Right renal cortex interstitium (tissue), 3 donors: ENCODE results near the gene MRPL11. TPM values are rescaled to one million over a fixed set of nuclear protein-coding genes. Genes with fewer than 3 reads are reported as not detected.
"Not testable (repeated sequence)": the region's sequence is repeated elsewhere in the genome, so short reads cannot be mapped to it uniquely, and the experiment has no call there.

Experiments used
- DNase-seq, 3 donors: peaks; one replicate each; pipeline ENCODE4 v3.0.0-alpha.2; 2013; ENCODE audit warnings: low read depth in 3 of 3, low spot score in 2 of 3
- polyA plus RNA-seq, 3 donors: library from polyadenylated mRNA; unstranded; fragments of 120-200 nt; gene quantifications; one replicate each; pipeline ENCODE4 v1.2.1, GENCODE V29; 2013; ENCODE audit not compliant: insufficient read length in 3 of 3

The MRPL11 gene
- polyA plus RNA-seq, 3 donors, result 69.6 to 74.7 (median 72.5) TPM

DNA sequence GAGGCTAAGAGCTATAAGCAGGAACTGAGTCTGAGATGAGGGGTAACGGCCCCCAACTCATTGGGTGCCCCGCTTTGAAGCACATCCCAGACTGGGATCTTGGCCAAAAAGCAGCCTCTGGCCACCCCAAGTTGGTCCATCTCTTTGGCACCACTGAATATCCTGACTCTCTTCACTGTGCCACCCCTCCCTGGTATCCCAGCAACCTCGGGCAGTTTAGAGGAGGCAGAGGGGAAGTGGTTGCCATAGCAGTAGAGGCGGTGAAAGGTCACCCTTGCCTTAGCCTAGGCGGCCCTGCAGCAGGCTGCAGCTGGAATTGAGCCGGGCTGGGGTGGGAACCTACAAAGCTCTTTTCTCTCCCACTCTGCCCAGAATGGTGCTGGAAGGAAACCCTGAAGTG, 29.1 kb upstream of the MRPL11 start:
- DNase-seq, result no peak

DNA sequence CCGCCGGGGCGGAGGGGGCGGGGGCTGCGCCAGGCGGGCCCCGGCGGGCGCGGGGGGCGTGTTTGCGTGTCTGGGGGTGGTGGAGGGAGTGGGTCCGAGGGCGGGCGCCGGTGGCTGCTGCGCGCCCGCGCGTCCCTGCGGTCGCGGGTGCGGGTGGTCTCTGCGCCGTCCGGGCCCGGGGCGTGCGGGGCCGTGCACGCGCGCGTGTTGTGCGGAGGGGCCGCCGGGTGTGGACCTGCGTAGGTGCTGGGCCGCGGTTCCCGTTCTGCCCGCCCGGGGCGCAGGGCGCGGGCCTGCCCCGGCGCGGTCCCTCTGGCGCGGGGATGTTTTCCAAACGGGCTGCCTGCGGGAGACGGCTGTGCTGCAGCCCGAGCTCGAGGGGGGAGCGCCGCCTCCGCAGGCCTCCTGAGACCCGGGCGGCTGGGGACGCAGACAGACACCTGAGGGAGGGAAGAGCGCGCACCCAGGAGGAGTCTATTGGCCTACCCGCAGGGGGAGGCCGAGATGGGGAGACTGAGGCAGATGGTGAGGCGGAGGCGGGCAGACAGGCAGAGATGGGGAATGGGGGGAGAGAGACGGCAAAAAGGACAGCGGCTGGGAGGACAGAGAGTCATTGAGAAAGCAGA, 28.5 kb upstream of the MRPL11 start:
- no peak for DNase-seq

DNA sequence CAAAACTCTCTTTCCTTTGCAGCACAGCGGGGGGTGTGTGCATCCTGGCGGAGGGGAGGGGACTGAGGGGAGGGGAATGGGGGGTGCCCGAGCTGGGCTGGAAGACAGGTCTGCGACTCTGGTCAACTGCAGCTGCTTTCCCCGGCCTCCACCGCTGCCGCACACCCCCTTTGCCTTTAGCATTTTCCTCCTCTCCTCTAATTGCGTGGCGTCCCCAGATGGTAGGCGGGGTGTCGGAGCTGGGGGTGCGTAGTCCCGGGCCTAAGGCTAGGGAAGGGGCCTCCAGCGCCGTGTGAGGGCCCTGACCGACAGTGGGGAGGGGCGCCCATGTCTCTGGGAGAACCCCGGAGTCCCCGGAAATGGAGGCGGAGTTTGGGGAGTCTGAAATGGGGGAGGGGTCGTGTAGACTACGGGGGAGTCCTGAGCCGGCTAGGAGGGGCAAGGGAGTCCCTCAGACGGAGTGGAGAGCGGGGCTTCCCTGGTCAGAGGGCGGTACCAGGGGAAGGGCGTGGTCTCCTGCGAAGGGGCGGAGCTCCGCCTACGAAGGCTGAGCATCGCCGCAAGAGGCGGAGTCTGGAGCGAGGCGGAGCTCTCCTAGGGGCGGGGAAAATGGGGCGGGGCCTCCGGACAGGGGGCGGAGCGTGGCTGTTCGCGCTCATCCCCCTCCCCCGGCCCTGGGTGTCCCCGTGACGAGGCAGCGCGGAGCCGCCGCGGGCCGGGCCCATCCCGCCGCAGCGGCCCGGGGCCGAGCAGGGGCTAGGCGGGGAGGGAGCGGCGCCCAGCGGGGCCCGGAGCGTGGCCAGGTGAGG, 27.8 kb upstream of the MRPL11 start, which contains the start of gene PELI3:
PELI3 (plus strand) TSS at position 681 of the 809 bp plus-strand sequence. CDS start 1,224 bp downstream, outside the sequence.
- peak; percentile 83 to 89 (median 84) for DNase-seq

DNA sequence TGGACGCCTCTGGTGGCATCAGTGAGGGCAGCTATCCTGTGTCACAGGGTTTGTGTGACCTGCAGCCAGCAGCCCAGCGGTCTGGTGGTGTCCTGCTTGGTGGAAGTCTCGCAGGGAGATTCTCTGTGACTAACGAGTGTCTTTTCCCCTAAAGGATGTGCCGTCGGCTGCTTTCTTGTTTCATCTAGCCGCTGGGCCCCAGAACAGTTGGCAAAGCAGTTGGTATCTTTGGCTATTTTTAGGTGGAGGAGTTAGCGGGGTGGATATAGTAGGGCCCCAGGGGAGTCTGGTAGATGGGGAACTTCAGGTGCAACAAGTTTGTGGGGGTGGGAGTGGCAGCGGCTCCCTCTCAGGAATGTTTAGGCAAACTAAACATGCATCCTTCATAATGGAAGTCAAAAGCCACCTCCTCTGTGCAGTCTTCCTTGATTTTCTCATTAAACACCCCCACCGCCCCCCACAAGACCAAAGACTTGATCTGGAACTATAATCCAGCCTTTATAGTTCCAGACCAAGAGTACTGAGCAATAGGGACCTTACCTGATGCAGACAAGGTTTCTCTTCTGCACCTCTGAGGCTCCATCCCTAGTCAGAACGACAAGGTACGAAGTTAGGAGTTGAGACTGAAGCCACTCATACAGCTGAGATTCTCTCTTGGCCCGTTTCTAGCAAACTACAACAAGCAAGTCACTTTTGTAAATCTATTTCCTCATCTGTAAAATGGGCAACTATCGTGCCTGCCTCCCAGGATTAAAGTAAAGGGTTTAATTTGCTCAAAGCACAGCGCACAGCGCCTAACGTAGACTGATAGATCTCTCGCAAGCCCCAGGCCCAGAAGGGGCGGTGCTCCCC, 27.0 kb upstream of the MRPL11 start:
- DNase-seq, result no peak

DNA sequence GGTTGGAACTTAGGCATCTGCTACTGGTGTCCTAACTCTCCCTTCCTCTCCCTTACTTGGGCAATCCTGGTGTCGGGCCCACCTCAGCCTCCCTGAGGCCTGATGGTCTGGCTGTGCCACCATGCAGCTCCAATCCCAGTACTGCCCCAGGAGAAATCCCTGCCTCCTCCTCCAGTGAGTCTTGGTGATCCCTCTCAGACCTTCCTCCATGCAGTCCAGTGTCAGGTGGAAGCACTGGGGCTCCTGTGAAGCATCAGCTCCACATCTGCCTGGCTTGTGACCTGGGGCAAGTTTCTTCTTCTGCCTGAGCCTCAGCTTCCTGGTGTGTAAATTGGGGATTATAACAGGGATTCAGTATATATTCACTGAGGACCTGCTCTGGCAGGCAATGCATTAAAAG, 26.3 kb upstream of the MRPL11 start:
- DNase-seq, result no peak

DNA sequence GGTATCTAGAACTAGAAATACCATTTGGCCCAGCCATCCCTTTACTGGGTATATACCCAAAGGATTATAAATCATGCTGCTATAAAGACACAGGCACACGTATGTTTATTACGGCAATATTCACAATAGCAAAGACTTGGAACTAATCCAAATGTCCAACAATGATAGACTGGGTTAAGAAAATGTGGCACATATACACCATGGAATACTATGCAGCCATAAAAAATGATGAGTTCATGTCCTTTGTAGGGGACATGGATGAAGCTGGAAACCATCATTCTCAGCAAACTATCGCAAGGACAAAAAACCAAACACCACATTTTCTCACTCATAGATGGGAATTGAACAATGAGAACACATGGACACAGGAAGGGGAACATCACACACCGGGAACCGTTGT, 25.5 kb upstream of the MRPL11 start:
- not testable (repeated sequence) for DNase-seq

DNA sequence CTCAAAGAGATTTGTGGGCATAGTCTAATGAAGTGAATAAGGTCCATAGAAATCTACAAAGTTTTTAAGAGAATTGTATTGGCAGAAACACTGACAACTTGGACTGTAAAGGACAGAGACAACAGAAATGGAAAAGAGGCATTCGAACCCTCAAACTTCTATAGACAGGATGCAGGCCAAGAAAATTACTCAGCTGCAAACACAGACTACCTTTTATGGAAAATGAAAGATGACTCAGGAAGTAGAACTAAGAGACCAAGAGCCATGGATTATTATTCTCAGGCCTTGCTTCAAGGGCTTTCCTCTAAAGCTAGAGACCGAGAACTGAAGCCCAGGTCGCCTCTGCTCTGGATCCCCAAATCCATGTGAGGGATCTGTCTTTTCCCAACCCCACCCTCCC, 24.3 kb upstream of the MRPL11 start:
- DNase-seq, result no peak

DNA sequence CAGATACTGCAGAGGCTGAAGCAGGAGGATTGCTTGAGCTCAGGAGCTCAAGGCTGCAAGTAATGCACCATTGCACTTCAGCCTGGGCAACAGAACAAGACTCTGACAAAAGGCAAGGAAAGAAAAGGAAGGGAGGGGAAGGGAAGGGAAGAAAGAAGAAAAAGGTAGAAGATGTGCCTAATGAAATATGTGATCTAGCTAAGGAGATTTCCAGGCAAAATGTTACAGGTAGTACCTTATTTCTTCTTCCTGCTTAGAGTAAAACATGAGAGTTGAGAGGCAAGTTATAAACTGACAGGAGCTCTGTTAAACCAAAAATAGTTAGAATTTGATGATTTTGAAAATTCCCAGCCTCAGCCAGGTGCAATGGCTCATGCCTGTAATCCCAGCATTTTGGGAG, 23.4 kb upstream of the MRPL11 start:
- no peak for DNase-seq

DNA sequence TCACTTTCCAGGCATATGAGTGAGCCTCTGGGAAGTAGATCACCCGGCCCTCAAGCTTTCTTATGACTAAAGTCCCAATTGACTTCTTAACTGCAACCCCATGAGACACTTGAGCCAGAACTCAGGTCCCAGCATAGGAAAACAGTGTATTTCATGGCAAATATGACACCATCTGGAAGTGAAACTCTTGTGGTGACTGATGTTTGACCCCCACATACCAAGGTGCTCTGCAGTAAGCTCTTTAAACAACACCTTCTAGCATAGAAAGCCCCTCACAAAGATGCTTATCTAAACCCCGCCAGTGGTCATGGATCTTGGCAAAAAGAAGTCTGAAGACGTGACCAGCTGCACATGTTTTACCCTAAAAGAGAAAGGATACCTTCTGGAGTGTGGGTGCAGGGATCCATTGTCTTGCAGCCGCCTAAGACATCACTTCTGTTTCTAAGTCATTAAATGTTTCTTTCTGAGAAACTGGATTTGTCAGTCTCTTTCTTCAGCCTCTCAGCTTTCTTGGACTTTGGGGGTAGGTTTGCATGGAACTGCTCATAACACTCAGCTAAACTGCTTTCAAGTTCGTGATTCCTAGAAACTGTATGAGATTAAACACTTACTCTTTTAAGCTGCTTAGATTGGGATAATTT, 20.6 kb upstream of the MRPL11 start:
- DNase-seq, result no peak

DNA sequence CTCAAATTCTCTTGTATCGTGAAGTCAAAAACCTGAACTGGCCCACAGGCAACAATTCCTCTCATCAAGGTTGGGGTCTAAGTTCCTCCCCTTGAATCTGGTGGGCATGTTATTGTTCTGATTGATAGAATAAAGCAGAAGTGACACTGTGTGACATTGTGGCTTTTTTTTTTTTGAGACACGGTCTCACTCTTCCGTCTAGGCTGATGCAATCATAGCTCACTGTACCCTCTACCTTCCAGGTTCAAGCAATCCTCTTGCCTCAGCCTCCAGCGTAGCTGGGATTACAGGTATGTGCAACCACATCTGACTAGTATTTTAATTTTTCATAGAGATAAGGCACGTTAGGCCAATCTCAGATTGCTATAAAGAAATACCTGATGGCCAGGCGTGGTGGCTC, 19.2 kb upstream of the MRPL11 start:
- no peak for DNase-seq

DNA sequence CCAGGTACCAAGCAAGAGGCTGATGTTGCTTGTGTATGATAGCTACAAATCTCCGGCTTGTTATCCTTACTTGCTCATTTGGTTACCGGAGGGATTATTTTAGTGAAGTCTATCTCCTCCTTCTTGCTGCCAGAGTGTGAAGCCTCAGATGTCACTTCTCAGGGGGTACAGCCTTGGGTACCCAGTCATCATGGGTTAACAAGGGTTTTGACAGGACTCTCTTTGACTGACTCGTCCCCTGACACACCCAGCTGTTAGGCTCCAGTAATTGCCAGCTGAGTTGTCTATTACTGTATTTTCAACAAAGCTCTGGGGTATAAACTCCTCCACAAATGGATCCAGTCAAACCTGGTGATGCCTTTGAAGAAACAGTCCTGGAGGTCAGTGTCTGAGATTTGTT, 16.2 kb upstream of the MRPL11 start:
- DNase-seq, result no peak

DNA sequence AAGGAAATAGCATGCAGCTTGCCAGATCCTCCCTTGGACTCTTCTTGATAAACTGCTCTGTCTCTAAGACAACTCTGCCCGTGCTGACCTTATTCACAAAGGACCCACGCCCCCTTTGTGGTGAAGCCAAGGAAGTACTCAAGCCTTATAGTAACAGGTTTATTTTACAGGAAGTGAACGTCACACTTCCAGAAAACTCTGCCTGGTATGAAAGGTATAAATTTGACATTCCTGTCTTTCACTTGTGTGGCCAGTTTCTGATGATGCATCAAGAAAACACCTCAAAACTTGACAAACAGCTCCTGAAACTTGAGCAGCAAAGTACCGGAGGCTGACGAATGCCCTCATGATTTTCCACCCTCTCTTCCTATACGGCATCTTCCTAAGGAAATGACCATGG, 15.6 kb upstream of the MRPL11 start:
- DNase-seq, result no peak

DNA sequence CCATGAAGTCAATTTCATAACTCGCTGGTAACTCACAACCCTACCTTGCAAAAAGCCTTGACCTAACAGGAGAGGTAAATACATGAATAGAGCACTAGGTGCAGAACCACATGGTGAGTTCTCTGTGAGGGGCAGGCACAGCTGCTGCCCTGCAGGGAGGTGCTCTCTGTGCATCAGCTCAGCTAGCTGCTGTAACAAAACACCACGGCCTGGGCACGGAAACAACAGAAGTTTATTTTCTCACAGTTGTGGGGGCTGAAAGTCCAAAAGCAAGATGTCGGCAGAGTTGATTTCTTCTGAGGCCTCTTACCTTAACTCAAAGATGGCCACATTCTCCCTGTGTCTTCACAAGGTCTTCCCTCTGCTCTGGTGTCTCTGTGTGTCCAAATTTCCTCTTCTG, 13.0 kb upstream of the MRPL11 start:
- no peak for DNase-seq

DNA sequence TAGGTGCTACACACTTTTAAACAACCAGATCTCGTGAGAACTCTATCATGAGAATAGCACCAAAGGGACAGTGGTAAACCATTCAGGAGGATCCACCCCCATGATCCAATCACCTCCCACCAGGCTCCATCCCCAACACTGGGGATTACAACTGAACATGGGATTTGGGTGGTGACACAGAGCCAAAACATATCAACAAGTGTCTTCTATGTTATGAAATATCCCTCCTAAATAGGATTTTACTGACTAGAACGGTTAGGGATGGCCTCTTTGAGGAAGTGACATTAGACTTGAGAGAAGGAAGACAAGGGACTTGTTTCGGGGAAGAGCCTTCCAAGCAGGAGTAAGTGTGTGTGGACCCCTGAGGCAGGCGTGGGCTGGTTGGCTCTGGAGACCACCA, 11.9 kb upstream of the MRPL11 start:
- no peak for DNase-seq

DNA sequence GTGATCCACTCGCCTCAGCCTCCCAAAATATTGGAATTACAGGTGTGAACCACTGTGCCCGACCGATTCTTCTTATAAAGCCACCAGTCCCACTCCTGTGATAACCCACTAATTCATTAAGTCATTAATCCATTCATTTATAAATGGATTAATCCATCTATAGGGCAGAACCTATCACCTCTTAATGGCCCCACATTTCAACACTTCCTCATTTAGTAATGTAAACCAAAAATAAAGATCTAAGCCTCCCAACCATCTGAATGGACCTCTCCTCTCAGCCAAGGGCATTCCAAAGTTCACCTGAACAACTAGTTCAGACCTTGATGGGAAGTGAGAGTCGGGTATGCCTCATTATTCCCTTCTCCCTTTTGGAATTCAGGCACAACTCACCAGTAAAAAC, 9.9 kb upstream of the MRPL11 start:
- no peak for DNase-seq

DNA sequence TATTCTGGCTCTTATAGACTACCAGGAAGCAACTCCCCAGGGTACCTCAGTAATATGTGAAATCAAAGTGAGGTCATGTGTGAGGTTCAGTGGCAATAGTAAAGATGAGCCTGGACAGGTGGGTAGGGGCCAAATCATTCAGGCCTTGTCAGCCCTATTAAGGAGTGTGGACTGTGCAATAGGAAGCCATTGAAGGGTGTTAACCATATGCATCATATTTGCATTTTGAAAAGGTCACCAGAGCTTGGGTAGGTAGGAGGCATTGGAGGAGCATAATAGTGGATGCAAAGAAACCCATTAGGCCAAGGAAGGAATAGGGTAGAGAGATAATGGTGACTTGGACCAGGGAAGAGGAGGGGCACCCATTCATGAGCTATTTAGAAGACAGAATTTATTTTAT, 8.4 kb upstream of the MRPL11 start:
- DNase-seq, result no peak

DNA sequence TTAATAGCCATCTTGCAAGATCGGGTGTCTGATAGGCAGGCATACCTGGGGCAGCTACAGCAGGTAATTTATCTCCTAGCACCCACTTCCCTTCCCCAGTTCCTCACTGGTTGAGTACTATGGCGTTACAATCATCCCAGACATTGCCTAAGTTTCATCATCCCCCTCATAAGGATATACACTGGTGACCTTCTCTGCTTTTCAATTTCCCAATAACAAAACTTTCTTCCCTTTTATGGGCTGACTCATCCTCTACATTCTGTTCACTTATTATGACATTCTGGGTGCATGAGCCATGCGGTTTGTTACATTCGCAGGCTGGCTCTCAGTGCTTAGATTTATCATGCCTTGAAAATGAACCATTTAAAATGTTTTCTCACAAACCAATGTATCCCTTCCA, 5.0 kb upstream of the MRPL11 start:
- DNase-seq, result no peak

DNA sequence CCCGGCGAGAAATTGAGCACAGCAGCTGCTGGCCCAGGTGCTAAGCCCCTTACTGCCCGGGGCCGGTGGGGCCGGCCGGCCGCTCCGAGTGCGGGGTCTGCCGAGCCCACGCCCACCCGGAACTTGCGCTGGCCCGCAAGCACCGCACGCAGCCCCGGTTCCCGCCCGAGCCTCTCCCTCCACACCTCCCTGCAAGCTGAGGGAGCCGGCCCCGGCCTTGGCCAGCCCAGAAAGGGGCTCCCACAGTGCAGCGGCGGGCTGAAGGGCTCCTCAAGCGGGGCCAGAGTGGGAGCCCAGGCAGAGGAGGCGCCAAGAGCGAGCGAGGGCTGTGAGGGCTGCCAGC, 2.3 kb upstream of the MRPL11 start:
- DNase-seq, result not testable (repeated sequence)

DNA sequence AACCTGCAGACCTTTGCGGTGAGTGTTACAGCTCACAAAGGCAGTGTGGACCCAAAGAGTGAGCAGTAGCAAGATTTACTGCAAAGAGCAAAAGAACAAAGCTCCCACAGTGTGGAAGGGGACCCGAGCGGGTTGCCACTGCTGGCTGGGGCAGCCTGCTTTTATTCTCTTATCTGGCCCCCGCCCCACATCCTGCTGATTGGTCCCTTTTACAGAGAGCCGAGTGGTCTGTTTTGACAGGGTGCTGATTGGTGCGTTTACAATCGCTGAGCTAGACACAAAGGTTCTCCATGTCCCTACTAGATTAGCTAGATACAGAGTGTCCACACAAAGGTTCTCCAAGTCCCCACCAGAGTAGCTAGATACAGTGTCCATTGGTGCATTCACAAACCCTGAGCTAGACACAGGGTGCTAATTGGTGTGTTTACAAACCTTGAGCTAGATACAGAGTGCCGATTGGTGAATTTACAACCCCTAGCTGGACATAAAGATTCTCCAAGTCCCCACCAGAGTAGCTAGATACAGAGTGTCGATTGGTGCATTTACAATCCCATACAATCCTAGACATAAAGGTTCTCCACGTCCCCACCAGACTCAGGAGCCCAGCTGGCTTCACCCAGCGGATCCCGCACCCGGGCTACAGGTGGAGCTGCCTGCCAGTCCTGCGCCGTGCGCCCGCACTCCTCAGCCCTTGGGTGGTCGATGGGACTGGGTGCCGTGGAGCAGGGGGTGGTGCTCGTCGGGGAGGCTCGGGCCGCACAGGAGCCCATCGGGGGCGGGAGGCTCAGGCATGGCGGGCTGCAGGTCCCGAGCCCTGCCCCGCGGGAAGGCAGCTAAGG, 1.7 kb upstream of the MRPL11 start:
- DNase-seq, result not testable (repeated sequence)

DNA sequence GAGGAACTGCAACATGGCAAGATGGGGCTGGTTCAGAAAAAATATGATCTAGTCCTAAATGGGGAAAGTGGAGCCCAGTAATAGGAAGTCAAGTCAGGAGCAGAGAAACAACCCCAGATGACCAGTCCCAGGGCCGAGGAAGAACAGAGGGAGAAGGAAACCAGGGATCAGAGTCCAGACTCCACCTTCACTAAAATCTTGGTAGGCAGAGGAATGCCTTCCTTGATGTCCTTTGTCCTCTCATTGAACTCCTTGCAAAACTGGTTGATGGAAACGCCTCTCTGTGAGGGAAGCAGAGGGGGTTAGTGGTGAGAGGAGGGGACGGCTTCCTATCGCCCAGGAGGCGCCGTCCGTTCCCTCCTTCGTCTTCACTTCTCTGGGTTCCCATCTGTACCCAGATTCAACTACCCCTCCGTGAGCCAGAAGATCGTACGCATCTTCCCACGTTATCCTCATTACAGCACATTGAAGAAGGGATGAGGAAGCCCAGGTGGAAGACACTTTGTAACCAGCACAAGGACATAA, 607 bp downstream of the MRPL11 start:
- DNase-seq, result no peak
